A673 (cell line): ENCODE results near the gene CD83.

Experiments
- CTCF ChIP-seq: fragments of 300-800, 200-600 bp; sonication (generic); conservative IDR thresholded peaks from 2 replicates; pipeline ENCODE4 v1.5.1; 2017; ENCODE audit warnings: low read depth, mild to moderate bottlenecking, antibody characterized with exemption, low read length, moderate library complexity, mixed read lengths
- EZH2 ChIP-seq: fragments of 200-600 bp; sonication (generic); IDR thresholded peaks from 2 replicates; pipeline ENCODE4 v1.6.1; 2017; ENCODE audit warnings: borderline replicate concordance, low read depth, mild to moderate bottlenecking, mixed read lengths, antibody characterized with exemption, low read length; ENCODE audit not compliant: poor library complexity, severe bottlenecking

- TF ChIP-seq EZH2 (no peak), CTCF (no peak)
Observed at GRCh38 chr6:14141351-14142062, 23.9 kb downstream of the CD83 start.
